NCI-H2107 treated with DMSO at 0.1 percent for 48 hours (cell line): ENCODE data around the gene KHK.

Source experiments
- DNase-seq: peaks from one replicate; lab custom pipeline; 2025; ENCODE audit not compliant: unreplicated experiment; lab: John Stamatoyannopoulos, UW

Gene KHK

GRCh38 chr2:27126252-27126710, 39.7 kb downstream of the KHK start:
- DNase-seq, result no peak

DNA sequence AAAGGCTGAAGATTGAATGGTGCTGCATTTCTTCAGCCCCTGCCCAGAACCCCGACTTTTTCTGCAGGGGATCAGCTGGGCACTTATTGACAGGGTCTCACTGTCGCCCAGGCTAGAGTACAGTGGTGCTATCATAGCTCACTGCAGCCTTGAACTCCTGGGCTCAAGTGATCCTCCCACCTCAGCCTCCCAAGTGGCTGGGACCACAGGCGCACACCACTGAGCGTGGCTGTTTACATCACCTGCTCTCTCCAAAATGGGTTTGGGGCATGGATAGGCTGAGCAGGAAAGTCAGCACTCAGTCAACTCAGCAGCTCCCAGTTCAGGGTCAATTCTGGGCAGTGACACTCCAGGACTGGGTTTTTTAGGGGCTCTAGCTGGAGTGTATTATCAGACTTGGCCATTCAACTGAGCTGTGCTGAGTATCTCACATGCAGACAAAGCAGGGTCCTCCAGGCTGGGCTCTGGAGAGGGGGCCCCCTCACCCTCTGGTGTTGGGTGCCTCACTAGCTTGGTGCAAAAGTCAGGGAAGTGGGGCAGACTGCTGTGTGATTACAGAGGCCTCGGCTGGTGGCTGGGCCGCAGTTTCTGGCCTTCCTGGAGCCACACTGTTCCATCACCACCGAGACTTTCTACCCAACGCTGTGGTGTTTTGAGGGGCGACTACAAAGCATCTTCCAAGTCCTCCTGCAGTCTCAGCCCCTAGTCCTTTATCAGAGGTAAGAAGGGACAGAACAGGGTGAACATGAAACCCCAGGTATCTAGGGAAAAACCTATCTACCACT, 41.5 kb downstream of the KHK start:
- DNase-seq, result no peak

DNA sequence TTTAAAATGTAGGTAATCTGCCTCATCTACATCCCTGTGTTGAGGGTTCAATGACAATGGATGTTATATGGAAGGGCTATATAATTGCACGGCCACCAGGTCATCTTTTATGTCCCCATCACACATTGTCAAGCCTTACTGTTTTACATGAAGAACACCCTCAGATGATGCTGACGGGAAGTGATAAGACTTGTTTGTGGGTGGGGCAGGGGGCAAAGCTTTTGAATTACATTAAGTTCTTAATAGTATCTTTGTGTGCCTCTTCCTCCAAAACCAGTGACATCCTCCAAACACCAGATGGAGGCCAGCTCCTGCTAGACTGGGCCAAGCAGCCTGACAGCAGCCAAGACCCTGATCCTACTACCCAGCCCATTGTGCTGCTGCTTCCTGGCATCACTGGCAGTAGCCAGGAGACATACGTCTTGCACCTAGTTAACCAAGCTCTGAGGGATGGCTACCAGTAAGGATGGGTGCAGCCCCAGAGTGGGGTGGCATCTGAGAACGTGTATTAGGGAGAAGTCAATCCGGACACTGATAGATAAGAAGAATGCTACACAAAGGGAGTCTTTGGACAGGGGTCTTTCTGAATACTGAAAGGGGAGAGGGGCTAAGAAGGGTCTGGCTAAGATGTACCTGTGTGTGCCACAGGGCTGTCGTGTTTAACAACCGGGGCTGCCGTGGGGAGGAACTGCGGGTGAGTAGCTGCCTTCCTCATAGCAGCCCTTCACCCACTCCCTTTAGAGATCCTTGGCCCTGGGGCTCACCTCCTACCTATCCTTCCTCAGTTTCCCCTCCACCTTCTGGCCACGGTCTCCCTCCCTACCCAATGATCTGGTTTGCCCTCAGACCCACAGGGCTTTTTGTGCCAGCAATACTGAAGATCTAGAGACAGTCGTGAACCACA, 42.3 kb downstream of the KHK start:
- no peak for DNase-seq

GRCh38 chr2:27130396-27130795, 43.8 kb downstream of the KHK start:
- no peak for DNase-seq

- DNase-seq, result no peak
Measured at GRCh38 chr2:27131429-27131828, 44.9 kb downstream of the KHK start.

DNA sequence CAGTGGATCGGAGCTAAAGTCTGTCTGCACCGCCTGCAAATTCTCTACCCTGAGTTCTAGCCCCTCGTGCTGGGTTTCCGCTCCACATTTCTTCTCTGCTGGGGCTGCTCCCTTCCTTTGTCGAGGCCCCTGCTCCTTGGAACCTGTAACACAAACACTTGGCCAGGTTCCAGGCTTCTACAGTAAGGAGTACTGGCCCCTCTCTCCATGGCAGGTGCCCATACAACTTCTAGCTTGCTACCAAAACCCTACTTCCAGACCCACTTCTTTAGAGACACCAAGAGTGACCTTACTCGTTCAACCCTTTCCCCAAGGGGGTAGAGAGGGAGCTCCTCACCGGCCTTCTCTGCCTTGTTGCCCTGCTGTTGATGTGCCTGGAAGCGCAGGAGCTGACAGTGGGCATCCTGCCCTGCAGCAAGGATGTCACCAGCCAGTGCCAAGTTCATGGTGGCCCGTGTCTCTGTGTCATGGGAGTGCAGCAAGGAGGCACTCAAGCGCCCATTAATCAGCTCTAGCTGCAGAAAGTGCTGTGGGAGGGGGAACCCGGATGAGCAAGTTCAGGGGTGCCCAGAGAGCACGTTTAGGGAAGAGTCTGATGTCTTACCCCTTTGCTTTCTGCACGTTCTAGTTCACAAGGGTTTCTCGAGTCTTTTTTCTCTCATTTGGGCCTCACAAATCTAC, 46.8 kb downstream of the KHK start:
- no peak for DNase-seq

GRCh38 chr2:27133905-27134780, 47.6 kb downstream of the KHK start, which contains the start of gene PREB:
Gene PREB, minus strand, starts transcription at chr2:27134636. Its CDS starts 215 bp downstream, at chr2:27134421.
- peak; percentile 84 for DNase-seq

DNA sequence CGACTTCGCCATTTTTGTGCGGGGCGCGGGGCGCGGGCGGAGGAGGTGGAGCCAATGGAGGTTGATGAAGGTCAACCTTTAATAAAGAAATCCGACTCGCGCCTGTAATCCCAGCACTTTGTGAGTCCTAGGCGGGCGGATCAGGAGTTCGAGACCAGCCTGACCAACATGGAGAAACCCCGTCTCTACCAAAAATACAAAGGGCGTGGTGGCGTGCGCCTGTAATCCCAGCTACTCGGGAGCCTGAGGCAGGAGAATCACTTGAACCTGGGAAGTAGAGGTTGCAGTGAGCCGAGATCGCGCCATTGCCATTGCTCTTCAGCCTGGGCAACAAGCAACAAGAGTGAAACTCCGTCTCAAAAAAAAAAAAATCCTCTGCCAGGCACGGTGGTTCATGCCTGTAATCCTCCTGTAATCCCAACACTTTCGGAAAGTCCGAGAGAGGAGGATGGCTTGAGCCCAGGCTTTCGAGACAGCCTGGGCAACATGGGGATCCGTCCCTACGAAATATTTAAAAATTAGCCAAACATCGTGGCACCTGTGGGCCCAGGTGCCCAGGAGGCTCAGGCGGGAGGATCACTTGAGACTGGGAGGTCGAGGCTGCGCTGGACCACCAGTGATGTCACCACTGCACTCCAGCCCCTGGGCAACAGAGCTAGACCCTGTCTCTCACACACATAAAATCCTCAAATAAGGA, 48.4 kb downstream of the KHK start:
- no peak for DNase-seq

DNA sequence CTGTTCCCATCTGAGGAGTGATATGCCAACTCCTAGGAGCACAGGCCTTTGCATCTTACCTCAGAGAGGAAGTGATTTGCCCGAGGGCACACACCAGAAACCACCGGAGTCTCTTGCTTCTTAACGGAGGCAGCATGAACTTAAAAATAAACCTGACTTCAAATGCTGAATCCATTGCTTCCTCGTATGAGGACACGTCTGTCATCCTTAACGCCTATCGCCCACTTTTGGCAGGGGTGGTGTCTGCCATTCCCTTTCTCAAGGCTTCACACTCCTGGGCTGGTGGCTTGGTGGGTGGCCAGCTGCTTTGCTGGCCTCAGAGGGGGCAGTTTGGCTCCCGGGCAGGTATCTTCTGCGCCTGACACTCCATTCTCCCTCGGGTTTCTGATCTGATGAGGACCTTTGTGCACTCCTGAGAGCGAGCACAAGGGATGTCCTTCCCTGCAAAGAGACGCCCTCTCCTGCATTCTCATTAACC, 48.9 kb downstream of the KHK start:
- no peak for DNase-seq

- DNase-seq, result no peak
Measured at GRCh38 chr2:27136751-27137150, 50.2 kb downstream of the KHK start.

DNA sequence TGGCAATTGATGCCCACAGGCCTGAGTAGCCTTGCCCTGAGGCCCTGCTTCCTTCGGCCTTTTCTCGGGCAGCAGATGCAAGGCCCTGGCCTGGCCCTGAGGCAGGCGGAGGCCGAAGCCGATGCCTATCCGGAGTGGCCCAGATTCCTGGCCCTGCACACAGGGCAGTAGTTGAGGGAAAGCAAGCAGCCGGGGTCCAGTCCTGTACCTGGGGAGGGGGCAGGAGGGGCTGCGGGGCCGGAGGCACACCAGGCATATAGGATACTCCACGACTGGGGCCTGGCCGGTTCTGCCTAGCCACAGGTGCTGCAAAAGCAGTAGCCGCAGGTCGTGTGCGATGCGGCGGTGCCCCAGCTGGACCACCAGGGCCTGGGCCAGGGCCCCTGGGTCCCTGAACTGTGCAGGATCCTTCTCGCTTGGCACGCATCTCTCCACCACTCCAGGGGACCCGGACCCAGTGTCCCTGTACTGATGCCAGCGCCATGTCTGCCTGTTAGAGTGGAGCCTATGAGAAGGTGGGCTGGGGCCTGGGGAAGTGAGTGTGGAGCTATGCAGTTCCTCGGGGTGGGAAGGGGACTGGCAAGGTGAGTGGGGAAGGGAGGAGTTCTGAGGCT, 50.9 kb downstream of the KHK start:
- no peak for DNase-seq

GRCh38 chr2:27138111-27138510, 51.5 kb downstream of the KHK start:
- no peak for DNase-seq

GRCh38 chr2:27139310-27139709, 52.7 kb downstream of the KHK start, which contains the start of gene PRR30:
Gene PRR30, minus strand, starts transcription at chr2:27139410. Its CDS starts 1,081 bp downstream, at chr2:27138329.
- no peak for DNase-seq

- DNase-seq, result no peak
Measured at GRCh38 chr2:27143285-27143684, 56.7 kb downstream of the KHK start.

GRCh38 chr2:27145682-27146081, 59.1 kb downstream of the KHK start:
- DNase-seq, result peak; percentile 9

- DNase-seq, result no peak
Measured at GRCh38 chr2:27147935-27148334, 61.4 kb downstream of the KHK start.

DNA sequence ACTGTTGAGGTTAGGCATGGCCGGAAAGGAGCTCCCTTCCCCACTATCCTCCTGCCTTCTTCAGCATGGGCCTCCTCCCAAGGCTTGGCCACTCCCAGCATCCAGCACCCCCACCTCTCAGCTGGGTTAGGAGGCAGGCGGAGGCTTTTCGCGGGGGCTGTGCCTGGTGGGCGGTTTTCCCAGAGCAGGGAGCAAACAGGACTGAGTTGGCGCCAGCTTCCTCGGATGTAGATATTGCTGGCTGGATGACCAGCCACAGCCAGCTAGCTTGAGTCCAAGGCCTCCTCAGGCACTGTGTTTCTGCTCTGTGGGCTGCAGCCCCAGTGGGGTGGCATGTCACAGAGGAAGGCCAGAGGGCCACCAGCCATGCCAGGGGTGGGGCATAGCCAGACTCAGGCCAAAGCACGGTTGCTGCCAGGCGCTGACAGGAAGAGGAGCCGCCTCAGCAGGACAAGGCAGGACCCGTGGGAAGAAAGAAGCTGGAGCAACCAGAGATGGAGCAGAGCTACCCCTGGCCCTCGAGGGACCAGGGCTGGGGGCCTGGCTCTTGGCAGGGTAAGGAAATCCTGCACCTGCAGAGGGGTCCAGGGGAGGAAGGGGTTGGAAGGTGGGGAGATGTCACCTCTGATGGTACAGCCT, 62.3 kb downstream of the KHK start, which contains the start of gene TCF23:
TSS of gene TCF23 (plus strand) at position 204 of the 639 bp plus-strand sequence. CDS start at position 334, 130 bp downstream.
- DNase-seq, result no peak
